Panc1 (cell line): ENCODE results near the gene UNC93A.

Source experiments
- POLR2AphosphoS5 ChIP-seq: IDR thresholded peaks from 2 replicates; pipeline ENCODE4 v1.6.1; 2012; ENCODE audit warnings: mild to moderate bottlenecking, low read depth, low read length, moderate library complexity
- SIN3A ChIP-seq: IDR thresholded peaks from 2 replicates; pipeline ENCODE4 v1.6.1; 2012; ENCODE audit warnings: low read depth, mild to moderate bottlenecking, low read length, moderate library complexity, borderline replicate concordance; ENCODE audit not compliant: insufficient read depth
- TF ChIP-seq, protein P1 (sequence below): fragments of 450-650 bp; IDR thresholded peaks from 2 replicates; pipeline ENCODE4 v1.5.1; 2017; ENCODE audit warnings: mild to moderate bottlenecking
- TF ChIP-seq, protein P2 (sequence below), 2 experiments: IDR thresholded peaks; 2 replicates each; pipeline ENCODE4 v1.6.1; 2011 to 2012; ENCODE audit warnings: low read depth in 2 of 2, control low read depth in 1 of 2, low read length in 1 of 2, mild to moderate bottlenecking in 1 of 2, moderate library complexity in 1 of 2; ENCODE audit not compliant: insufficient read depth in 1 of 2

DNA sequence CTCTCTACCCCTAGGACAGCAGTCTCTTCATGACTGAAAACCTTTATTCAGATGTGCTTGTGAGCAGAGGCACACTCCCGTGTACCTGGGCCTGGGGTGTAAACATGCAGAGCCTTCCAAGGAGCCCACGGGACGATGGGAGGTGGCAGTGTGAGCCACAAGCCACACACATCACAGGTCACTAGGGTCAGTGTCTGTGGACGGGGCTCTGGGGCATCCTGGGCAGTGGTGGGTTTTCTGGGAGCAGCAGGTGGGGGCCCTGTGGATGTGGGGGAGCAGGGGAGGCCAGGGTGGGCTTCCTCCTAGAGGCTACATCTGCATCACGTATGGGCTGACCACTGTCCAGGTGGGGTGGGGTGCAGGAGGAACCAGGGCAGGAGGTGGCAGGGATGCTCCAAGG lies 17.1 kb downstream of the UNC93A start:
- TF ChIP-seq, protein P1, sequence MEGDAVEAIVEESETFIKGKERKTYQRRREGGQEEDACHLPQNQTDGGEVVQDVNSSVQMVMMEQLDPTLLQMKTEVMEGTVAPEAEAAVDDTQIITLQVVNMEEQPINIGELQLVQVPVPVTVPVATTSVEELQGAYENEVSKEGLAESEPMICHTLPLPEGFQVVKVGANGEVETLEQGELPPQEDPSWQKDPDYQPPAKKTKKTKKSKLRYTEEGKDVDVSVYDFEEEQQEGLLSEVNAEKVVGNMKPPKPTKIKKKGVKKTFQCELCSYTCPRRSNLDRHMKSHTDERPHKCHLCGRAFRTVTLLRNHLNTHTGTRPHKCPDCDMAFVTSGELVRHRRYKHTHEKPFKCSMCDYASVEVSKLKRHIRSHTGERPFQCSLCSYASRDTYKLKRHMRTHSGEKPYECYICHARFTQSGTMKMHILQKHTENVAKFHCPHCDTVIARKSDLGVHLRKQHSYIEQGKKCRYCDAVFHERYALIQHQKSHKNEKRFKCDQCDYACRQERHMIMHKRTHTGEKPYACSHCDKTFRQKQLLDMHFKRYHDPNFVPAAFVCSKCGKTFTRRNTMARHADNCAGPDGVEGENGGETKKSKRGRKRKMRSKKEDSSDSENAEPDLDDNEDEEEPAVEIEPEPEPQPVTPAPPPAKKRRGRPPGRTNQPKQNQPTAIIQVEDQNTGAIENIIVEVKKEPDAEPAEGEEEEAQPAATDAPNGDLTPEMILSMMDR: no peak
- TF ChIP-seq POLR2AphosphoS5 (no peak), SIN3A (no peak)
- TF ChIP-seq, protein P2, sequence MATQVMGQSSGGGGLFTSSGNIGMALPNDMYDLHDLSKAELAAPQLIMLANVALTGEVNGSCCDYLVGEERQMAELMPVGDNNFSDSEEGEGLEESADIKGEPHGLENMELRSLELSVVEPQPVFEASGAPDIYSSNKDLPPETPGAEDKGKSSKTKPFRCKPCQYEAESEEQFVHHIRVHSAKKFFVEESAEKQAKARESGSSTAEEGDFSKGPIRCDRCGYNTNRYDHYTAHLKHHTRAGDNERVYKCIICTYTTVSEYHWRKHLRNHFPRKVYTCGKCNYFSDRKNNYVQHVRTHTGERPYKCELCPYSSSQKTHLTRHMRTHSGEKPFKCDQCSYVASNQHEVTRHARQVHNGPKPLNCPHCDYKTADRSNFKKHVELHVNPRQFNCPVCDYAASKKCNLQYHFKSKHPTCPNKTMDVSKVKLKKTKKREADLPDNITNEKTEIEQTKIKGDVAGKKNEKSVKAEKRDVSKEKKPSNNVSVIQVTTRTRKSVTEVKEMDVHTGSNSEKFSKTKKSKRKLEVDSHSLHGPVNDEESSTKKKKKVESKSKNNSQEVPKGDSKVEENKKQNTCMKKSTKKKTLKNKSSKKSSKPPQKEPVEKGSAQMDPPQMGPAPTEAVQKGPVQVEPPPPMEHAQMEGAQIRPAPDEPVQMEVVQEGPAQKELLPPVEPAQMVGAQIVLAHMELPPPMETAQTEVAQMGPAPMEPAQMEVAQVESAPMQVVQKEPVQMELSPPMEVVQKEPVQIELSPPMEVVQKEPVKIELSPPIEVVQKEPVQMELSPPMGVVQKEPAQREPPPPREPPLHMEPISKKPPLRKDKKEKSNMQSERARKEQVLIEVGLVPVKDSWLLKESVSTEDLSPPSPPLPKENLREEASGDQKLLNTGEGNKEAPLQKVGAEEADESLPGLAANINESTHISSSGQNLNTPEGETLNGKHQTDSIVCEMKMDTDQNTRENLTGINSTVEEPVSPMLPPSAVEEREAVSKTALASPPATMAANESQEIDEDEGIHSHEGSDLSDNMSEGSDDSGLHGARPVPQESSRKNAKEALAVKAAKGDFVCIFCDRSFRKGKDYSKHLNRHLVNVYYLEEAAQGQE (IDR thresholded peaks at IDR 0.05; ENCODE audit: insufficient read depth in 1 of 2, low read depth in 2 of 2, low read length in 1 of 2): no peak
